IPS-NIHi7 (cell line): ENCODE data around the gene PIP4K2A.

ENCODE experiments used
- DNase-seq: peaks from one replicate; pipeline ENCODE4 v3.0.0; 2012; ENCODE audit warnings: mixed read lengths; ENCODE audit errors: extremely low spot score

PIP4K2A gene

DNA sequence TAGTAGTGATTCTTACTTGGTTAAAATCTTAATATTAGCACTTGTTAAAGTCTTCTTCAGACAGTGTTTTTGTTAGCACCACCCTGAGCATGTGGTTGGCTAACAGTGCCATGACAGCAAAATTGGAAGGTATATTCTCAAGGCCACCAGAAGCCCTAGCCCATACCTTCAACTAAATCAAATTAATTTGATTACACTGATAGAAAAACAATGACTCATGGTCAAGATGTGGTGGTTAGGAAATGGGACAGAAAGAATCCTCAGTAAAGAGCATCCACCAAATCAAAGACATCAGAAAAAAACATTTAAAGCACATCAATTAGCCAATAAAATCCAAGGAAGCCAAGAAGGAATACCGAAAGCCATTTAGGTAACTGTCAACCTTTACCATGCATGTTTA, 75.5 kb downstream of the PIP4K2A start:
- DNase-seq: no peak

DNA sequence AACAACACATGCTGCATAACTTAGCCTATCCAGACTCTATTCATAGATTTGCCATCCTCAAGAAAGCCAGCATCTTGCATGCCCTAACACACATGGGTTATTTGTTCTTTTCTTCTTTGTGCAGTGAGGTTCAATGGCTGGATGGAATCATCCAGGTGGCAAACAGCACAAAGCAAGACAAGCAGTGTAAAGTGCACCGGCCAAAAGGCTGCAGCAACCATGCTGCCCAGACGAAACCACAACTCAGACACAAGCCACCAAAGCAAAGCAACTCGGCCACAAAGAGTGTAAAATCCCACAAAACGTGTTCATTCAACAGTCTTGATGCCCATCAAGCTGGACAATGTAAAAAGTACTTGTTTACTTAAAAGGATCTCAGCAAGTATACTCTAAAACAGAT, 76.9 kb downstream of the PIP4K2A start:
- DNase-seq: no peak

DNA sequence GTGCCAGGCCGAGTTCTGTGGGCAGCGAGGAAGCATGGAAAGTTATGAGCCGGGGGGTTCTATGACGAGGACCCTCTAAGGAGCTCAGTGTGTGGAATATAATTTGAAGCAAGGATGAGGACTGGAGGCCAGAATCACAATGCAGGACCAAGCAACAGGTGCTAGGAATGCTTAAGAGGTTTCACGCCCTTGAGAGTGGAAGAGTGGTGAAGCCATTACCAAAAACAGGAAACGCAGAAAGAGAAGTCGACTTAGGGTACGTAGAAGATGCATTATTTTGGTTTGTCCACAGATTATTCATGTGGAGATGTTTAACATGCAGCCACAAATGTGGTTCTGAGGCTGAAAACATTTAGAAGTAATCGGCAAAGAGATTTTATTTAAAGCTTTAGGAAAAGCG, 78.7 kb downstream of the PIP4K2A start:
- DNase-seq: no peak

DNA sequence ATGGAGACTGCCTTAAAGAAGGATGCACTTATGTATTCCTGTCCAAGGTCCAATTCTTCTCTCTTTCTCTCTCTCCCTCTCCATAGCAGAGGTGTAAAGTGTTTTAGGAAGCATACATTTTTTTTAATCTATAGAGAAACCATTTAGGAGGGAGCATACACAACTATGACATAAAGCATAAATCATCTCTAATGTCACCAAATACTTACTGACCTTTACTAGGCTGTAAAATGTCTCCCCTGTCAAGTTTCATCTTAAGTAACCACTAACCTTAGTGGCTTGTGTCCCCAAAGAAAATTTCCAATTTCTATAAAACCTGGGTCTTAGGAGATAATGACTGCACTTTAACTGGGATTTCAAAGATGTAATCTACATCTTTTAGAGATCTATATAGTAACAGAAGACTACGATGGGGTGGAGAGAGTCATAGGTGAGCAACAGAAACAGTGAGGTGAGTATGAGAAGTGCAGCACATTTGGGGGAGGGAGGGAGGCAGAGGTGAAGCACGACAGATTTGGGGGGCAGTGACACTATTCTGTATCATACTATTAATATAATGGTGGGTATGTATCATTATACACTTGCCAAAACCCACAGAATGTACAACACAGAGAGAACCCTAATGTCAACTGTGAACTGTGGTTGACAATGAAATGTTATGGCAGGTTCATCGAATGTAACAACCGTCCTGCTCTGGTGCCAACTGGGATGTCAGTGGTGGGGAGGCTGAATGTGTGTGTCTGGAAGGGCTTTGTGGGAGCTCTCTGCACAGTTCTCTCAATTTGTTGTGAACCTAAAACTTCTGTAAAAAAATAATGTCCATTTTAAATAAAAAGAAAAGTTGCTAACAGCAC, 79.5 kb downstream of the PIP4K2A start:
- no peak for DNase-seq

DNA sequence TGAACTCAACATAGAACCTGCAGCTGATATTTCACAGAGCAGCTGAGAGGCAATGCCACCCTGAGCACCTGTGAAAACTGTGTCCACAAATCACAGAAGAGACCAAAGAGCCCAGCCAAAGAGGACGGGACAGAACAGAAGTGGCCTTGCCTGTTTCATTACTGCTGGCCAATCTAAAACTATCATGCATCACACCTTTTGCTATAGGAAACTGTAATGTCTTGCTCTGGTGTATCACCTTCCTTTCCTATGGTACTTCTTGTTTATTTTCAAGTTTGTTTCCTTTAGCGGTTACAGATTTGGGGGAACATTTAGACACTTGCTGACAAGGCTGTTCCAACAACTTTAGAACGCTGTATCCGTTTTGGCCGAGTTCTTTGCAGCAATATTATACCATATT, 80.3 kb downstream of the PIP4K2A start:
- DNase-seq: no peak

DNA sequence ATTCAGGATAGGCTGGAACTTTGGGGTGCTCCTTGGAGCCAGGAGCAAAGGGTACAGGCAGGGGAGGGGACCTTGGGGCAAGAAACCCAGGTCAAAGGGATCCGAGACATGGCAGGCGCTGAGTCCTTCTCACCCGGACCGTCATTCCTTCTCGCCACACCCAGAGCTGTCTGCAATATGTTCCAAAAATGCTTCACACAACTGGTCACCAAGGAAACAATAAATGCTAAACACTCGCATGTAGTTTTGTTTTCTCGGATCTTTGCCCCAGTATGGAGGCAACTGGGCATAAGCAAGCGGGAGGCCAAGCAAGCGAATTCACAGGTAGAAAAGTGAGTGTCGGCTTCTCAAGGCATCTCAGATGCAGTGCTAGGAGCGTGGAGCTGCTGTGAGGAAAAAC, 80.8 kb downstream of the PIP4K2A start:
- no peak for DNase-seq

DNA sequence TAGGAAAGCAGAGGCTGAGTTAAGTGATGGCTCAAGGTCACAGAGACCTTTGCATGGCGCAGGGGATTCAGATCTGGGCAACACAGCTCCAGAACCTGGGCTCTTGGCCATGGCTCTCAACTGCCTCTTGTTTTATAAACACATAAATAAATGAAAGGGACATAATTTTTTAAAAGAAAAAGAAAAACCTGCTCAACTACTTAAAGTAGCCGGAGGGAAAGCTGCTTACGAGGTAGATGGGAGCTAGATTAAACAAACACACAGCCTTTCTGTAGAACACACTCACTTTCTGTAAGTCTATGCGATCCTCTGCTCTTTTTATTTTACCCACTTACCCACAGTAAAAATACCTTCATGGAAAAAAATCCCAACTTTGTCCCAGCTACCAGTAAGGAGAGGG, 81.3 kb downstream of the PIP4K2A start:
- DNase-seq: no peak

DNA sequence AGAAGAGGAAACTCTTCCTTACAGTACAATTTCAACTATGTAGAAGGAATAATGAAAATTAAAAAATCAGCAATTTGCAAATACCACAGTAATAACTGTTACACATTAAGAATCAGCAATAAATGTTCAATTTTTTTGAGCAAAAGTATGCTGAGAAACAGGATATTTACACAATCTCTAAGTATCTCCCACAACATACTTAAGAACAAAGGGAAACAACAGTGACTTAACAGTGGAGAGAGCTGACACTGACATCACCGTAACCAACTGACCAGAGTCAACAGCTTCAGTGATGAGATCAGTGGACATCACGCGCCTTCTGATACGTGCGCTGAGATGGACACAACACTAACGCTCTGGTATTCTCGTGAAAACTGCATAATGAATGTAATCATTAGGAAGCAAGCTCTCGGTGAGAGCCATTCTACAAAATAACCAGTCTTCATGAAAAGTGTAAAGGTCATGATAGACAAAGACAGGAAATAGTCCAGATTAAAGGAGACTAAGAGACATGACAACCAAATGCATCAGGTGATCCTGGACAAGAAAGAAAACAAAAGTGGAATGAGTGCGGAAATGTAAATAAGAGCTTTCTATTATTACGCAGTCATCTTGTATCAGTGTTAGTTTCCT, 82.6 kb downstream of the PIP4K2A start:
- no peak for DNase-seq

DNA sequence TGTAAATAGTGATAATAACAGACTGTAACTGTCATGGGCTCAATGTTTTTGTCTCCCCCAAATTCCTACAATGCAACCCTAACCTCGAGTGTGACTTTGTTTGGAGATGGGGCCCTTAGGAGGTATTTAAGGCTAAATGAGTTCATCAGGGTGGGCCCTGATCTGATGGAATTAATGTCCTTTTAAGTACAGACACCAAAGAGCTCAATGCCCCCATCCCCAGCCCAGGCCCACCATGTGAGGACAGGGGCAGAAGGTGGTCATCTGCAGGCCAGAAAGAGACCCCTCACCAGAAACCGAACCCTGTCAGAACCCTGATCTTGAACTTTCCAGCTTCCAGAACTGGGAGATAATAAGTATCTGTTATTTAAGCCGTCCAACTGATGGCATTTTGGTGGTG, 83.2 kb downstream of the PIP4K2A start:
- no peak for DNase-seq

DNA sequence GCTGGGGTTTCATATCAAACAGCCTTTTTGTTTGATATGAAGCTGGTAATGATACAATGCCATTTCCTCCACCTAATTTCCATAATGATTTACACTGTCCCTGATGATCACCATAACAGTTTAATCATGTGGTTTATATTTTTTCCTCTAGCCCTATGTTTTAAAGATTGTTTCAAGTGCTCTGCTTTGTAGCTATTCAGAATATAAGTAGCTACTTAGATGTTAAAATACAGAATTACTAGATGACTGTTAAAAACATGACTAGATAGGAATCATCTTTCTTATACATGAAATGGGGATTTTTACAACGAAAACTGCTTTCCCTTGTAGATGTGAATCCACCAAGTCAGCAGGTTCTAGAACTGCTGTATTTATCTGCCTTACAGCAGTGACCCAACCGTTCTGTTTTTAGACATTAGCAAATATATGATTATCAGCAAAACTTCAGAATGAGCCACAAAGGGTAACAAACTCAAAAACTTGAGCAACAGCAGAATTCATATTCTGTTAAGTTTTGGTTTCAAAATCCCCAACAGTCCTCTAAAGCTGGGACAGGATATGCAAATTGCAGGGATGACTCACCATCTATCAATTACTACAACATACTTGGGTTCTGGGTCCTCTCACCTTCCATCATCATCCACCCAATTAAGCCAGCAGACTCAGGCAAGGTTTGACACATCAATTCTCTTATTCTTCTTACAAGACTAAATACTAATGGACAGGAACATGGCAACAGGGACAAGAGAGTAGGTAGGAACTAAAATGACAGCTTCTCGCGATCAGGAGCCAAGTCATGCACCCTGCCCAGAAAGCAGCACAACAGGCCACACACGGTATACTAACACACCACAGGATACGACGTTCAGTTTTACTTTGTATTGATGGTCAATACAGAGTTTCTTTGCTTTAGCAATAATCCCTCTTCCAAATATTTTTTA, 83.9 kb downstream of the PIP4K2A start:
- DNase-seq: no peak

DNA sequence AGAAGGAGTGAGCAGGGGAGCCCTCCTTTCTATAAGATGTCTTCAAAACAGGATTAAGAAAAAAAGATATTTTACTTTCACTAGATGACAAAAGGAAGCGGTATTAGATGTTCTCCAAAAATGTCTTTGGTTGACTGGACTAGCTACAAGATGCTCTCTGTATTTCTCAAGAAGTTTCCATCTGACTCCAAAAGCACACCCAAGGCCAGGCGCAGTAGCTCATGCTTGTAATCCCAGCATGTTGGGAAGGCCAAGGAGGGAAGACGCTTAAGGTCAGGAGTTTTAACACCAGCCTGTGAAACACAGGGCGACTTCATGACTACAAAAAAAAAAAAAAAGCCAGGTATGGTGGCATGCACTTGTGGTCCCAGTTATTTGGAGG, 84.5 kb downstream of the PIP4K2A start:
- no peak for DNase-seq

DNA sequence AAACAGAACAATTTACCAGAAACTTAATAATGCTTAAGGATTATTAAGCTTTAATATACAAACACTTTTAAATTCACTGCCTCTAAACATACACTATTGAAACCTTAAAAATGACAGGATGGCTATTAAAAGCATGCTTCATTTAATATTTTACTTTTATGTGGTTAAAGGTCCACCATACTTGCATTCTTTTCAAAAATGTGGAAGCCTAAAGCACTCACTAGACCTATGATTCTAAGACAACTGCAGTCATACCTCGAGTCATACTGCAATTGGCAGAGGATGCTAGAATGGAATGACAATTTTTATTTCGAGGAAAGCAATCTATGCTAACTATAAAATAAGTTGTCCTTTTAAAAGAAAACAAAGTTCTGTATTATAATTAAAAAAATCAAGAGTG, 85.3 kb downstream of the PIP4K2A start:
- DNase-seq: no peak

DNA sequence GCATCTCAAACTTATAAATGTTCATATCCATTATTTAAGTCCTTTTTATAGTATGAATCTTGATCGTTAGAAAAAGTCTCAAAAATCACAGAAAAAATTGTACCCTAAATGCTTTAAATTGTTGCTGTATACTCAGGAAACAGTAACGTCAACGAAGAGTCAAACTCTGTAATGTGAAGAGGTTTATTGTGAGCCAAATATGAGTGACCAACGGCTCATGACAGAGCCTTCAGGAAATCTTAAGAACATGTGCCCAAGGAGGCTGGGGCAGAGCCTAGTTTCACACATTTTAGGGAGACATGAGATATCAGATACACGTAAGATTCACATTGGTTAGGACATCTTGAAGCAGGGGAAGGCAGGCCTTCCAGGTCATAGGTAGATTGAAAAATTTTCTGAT, 86.1 kb downstream of the PIP4K2A start:
- no peak for DNase-seq

DNA sequence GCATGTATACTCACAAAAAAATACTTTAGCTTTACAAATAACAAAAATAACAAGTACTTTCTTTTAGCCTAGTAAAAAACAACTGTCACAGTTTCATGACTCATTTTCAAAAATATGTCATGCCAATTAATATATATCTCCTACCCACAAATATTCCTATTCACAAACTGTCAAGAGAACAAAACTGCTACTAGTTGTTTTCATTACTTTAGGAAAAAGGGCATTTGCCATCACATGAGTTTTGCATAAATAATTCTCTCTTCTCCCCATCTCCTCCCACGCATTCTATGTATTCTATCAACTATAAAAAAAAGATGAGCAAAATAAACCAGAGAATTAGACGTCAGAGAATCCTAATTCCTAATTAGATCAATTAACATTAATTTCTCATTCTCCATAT, 87.6 kb downstream of the PIP4K2A start:
- no peak for DNase-seq

DNA sequence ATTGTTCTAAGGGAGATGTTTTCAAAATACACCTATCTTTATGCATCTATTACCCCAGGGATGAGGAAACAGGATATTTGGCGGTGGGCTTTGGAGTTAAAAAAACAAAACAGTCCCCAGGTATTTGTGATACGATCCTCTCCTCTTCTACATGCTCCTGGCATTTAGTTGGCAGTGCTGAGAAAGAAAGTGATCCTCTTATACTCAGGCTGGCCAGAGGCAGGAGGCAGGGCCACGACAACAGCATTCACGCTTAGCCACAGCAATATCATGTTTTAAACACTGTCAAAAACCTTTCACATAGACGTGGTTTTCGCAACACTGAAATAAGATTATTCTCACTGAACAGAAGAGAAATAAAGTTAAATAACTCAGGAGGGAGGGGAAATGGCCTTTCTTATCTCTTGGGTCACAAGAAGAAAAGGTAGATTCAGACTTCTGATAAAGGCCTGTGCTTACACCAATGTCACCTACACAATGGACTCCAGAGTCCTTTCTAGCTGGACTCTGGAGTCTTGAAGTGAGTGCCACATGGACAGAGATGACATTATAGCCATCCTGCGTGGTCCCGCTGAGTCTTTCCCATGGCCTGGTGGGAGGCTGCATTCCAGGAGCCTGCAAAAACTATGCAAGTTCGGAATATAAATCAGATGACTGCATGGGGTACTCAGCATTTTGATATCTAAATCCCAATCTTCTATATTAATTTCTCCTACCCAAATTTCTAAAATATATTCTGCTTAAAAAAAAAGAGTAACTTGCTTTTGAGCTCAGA, 88.7 kb downstream of the PIP4K2A start:
- DNase-seq: no peak

DNA sequence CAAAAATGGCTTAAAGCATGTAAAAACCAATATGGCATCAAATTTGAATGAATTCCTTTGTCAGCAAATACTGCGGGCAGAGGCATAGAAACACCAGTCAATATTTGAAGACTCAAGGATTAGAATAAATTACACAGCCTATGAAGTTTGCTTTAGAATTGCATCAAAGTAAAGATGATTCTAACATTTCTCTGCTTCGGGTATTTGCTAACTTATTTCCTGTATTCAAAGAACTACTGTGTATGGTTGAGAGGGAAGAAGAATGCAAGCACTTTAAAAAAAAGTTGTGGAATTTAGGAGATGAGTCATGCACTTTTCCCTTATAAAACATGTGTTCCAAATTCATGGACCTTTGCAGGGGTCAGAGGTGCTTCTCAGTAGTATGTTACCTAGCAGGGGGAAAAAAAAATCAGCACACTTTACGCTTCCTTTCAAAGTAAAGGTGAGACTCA, 90.1 kb downstream of the PIP4K2A start:
- DNase-seq: no peak

DNA sequence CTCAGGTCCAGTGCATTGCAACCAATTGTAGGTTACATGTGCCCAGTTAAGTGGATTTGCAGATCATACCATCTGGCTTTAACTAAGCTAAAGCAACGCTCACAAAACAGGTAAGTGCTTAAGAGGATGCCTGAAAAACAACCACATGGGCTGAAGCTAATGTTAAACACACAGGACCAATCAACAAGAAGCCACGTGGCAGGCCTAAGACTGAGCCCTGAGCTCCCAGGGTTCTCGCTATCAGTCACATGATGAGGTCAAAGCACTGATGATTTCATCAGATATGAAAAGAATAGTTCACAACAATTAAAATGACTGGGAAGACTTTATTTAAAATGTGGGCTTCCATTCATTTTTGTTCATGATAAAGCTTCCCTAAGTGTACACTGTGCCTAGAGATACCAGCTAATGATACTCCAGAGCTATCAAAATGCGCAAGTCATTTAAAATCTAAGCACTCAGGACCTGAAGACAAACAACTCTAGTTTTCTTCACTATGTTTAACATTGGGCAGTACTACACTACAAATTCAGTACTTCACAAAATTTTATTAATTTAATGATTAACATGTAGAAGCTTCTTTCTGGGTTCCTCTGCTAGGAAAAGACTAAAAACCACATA, 90.6 kb downstream of the PIP4K2A start:
- no peak for DNase-seq

DNA sequence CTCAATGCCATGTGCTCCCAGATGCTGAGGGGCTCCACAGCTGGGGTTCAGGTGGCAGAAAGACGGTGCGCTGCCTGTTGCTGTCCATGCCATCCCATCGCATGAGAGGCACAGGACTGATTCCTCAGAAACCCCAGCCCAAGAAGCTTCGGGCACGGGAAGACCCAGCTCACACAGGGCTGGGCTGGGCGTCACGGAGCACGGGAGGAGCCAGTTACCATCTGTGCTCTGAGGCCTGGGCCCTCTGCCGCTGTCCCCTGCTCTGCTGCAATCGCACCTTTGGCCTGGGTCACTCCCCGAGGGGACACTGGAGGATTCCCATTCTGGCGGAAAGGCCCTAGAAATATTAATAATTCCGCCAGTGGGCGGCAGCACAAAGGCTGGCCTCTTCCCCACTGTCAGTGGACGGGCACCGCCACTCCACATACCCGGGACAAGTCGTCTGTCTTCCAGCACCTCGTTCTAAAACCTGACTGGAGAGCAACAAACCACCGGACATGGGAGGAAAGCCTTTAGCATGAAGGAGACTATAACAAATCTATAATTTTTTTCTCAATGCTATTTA, 92.1 kb downstream of the PIP4K2A start:
- no peak for DNase-seq

DNA sequence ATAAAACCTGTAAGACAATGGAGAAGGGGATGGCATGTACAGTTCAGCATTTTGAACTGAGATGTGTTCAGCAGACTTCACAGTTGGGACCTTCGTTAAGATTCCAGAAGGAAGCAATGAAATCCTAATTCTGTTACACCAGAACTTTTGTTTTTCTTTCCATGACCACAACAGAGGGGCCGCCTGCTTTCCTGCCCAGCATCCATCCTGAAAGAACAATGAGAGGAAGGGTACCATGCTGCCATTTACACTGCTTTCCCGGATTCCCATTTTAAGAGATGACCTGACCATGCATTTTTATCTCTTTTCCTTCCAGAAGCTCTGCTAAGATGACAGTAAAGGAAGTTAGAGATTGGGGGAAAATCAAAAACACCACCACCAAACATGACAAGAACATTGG, 92.7 kb downstream of the PIP4K2A start:
- DNase-seq: no peak

DNA sequence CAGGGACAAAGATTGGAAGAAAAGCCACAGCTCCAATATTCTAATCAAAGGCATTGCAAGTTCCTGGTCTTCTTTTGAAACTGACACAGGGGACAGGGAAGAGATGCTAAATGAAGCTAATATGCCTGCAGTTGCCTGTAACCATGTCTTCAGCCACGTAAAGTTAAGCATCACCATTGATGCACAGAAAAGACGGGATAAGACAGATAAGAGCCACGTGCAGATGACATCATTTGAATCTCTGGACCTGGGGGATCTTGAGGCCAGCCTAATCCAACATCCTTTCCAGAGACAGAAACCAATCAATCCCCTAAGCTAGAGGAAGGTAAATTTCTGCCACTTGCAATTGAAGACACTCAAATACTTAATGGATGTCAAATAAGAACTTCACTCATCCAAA, 93.4 kb downstream of the PIP4K2A start:
- DNase-seq: no peak
